IMR-90 (cell line): Measurements from ENCODE around the gene CTRB1. TPM values are rescaled to one million over a fixed set of nuclear protein-coding genes. Genes with fewer than 3 reads are reported as not detected.

ENCODE experiments used
- ATAC-seq: fragments of 200-7000 bp; cut with Tn5 transposase; 2 replicates; pipeline ENCODE4 v1.9.1; 2020; ENCODE audit warnings: low read depth, mild to moderate bottlenecking, moderate library complexity
- BruUV-seq: library from RNA; stranded (reverse); fragments of 400-500 nt; replicated peaks from 2 replicates; lab custom pipeline; 2021; lab: Mats Ljungman, UMichigan
- CTCF ChIA-PET: fragments of 300-600 bp; formaldehyde crosslinking; extraction: SDS; loops from one replicate; lab custom pipeline; 2021; ENCODE audit warnings: antibody characterized with exemption; lab: Yijun Ruan, JAX
- POLR2A ChIA-PET: fragments of 300-600 bp; sonication (Branson Sonifier 250); formaldehyde crosslinking; loops from one replicate; lab custom pipeline; 2022; ENCODE audit warnings: antibody characterized with exemption; ENCODE audit not compliant: unreplicated experiment; lab: Charles Lee
- DNase-seq: peaks from one replicate; pipeline ENCODE4 v3.0.0; 2013
- H2AFZ ChIP-seq: replicated peaks from 2 replicates; pipeline ENCODE3; 2013; ENCODE audit warnings: low read length, mild to moderate bottlenecking; ENCODE audit not compliant: poor library complexity
- H2AK5ac ChIP-seq: 2 replicates; pipeline ENCODE4 v1.6.1; 2013; ENCODE audit warnings: low read depth, low read length, inconsistent platforms
- H2AK9ac ChIP-seq: replicated peaks from 2 replicates; pipeline ENCODE3; 2013; ENCODE audit warnings: mild to moderate bottlenecking, low read depth, low read length, moderate library complexity; ENCODE audit not compliant: poor library complexity
- H2BK120ac ChIP-seq: 2 replicates; pipeline ENCODE4 v1.6.1; 2013; ENCODE audit warnings: low read depth, low read length, inconsistent platforms
- H2BK15ac ChIP-seq: 3 replicates; pipeline ENCODE4 v1.6.1; 2013; ENCODE audit warnings: low read depth, low read length, inconsistent platforms
- H2BK20ac ChIP-seq: 2 replicates; pipeline ENCODE4 v1.6.1; 2013; ENCODE audit warnings: low read depth, mild to moderate bottlenecking, inconsistent platforms, low read length, moderate library complexity
- H2BK5ac ChIP-seq: 2 replicates; pipeline ENCODE4 v1.6.1; 2013; ENCODE audit warnings: mild to moderate bottlenecking, low read depth, low read length, inconsistent platforms; ENCODE audit not compliant: poor library complexity, severe bottlenecking
- H3K14ac ChIP-seq: replicated peaks from 2 replicates; pipeline ENCODE4 v1.6.1; 2013; ENCODE audit warnings: low read depth, low read length, inconsistent platforms
- H3K18ac ChIP-seq: 2 replicates; pipeline ENCODE4 v1.6.1; 2013; ENCODE audit warnings: low read depth, low read length, control low read depth
- H3K23ac ChIP-seq: 2 replicates; pipeline ENCODE4 v1.6.1; 2013; ENCODE audit warnings: low read depth, low read length, inconsistent platforms
- H3K27ac ChIP-seq: 2 replicates; pipeline ENCODE4 v1.5.1; 2013; ENCODE audit warnings: mild to moderate bottlenecking, control low read depth, low read length; ENCODE audit not compliant: insufficient read depth
- H3K27me3 ChIP-seq: 2 replicates; pipeline ENCODE4 v1.6.1; 2013; ENCODE audit warnings: low read length; ENCODE audit not compliant: control insufficient read depth, insufficient read depth
- H3K36me3 ChIP-seq: 2 replicates; pipeline ENCODE4 v1.6.1; 2013; ENCODE audit warnings: low read length, mixed read lengths; ENCODE audit not compliant: control insufficient read depth, insufficient read depth
- H3K4ac ChIP-seq: 2 replicates; pipeline ENCODE4 v1.6.1; 2013; ENCODE audit warnings: low read depth, low read length, inconsistent platforms
- H3K4me1 ChIP-seq: 2 replicates; pipeline ENCODE4 v1.6.1; 2013; ENCODE audit warnings: low read length, mixed read lengths; ENCODE audit not compliant: control insufficient read depth, insufficient read depth
- H3K4me2 ChIP-seq: 2 replicates; pipeline ENCODE4 v1.6.1; 2013; ENCODE audit warnings: low read depth, mild to moderate bottlenecking, control low read depth, low read length, moderate library complexity
- H3K4me3 ChIP-seq: 2 replicates; pipeline ENCODE4 v1.5.1; 2013; ENCODE audit warnings: low read depth, mild to moderate bottlenecking, control low read depth, low read length, moderate library complexity; ENCODE audit not compliant: insufficient read depth
- H3K56ac ChIP-seq: 2 replicates; pipeline ENCODE4 v1.6.1; 2013; ENCODE audit warnings: low read length, inconsistent platforms; ENCODE audit not compliant: insufficient read depth; ENCODE audit errors: extremely low read depth
- H3K79me1 ChIP-seq, 2 experiments: 2 replicates each; pipeline ENCODE4 v1.6.1; 2013; ENCODE audit warnings: low read length in 2 of 2, inconsistent platforms in 1 of 2, low read depth in 1 of 2
- H3K9ac ChIP-seq: 2 replicates; pipeline ENCODE4 v1.6.1; 2013; ENCODE audit warnings: low read depth, low read length, control low read depth
- H3K9me1 ChIP-seq: 2 replicates; pipeline ENCODE4 v1.6.1; 2013; ENCODE audit warnings: low read length, inconsistent platforms; ENCODE audit not compliant: insufficient read depth
- H3K9me3 ChIP-seq: 2 replicates; pipeline ENCODE4 v1.6.1; 2013; ENCODE audit warnings: low read length; ENCODE audit not compliant: control insufficient read depth, insufficient read depth
- H4K20me1 ChIP-seq: 2 replicates; pipeline ENCODE4 v1.6.1; 2013; ENCODE audit warnings: low read length, inconsistent platforms; ENCODE audit not compliant: insufficient read depth
- H4K5ac ChIP-seq: 2 replicates; pipeline ENCODE4 v1.6.1; 2013; ENCODE audit warnings: mild to moderate bottlenecking, low read depth, low read length, control low read depth
- H4K8ac ChIP-seq, 2 experiments: 2 replicates each; pipeline ENCODE4 v1.6.1; 2013; ENCODE audit warnings: low read depth in 2 of 2, low read length in 2 of 2, control low read depth in 1 of 2, inconsistent platforms in 1 of 2
- H4K91ac ChIP-seq: 2 replicates; pipeline ENCODE4 v1.6.1; 2013; ENCODE audit warnings: low read depth, low read length, inconsistent platforms; ENCODE audit not compliant: insufficient read depth
- MXI1 ChIP-seq: IDR thresholded peaks from 2 replicates; pipeline ENCODE4 v1.6.1; 2012; ENCODE audit warnings: low read depth, mild to moderate bottlenecking, low read length, moderate library complexity, borderline replicate concordance
- RCOR1 ChIP-seq: IDR thresholded peaks from 2 replicates; pipeline ENCODE4 v1.6.1; 2012; ENCODE audit warnings: mild to moderate bottlenecking, low read length, improper control_type of control experiment; ENCODE audit not compliant: insufficient replicate concordance
- WGBS, 2 experiments: methylation state at CpG; one replicate each; pipeline versions ENCODE4 v1.1.5 to v1.1.7; 2013; ENCODE audit warnings: missing lambda C conversion rate in 2 of 2; ENCODE audit not compliant: insufficient read length in 1 of 2; ENCODE audit errors: extremely low coverage in 2 of 2; 5-methylcytosine and 5-hydroxymethylcytosine counted together
- dilution Hi-C: fragments of 300-500 bp; cut with HindIII; formaldehyde crosslinking; loops from one replicate; pipeline ENCODE4 v1.14.3; 2018; ENCODE audit warnings: low sequenced_read_pairs; ENCODE audit not compliant: unreplicated experiment
- in situ Hi-C: fragments of 300-500 bp; cut with MboI; formaldehyde crosslinking; loops from 3 replicates; pipeline ENCODE4 v1.14.3; 2019; ENCODE audit warnings: low sequenced_read_pairs, inconsistent platforms, mixed read lengths
- intact Hi-C: fragments of 100-400 bp; cut with micrococcal nuclease; formaldehyde crosslinking; loops from 2 replicates; pipeline ENCODE4 v1.10.0; 2022
- polyA plus RNA-seq, 3 experiments: library from polyadenylated mRNA; depleted of rRNA; stranded (reverse); fragments of >200 nt; gene quantifications; 2 replicates each; pipeline ENCODE4 v1.2.3, GENCODE V29; 2012; ENCODE audit warnings: low replicate concordance in 1 of 3
- total RNA-seq: library from RNA; depleted of rRNA; stranded (reverse); fragments of >200 nt; gene quantifications from 2 replicates; pipeline ENCODE4 v1.2.3, GENCODE V29; 2012
- TF ChIP-seq, protein P1 (sequence below): conservative IDR thresholded peaks from 2 replicates; pipeline ENCODE4 v1.5.1; 2012; ENCODE audit warnings: mild to moderate bottlenecking, low read depth, low read length, improper control_type of control experiment

Gene CTRB1
- total and polyA plus RNA-seq, 2 of the 4 experiments (the other 2 are of a cell fraction), result not detected

DNA sequence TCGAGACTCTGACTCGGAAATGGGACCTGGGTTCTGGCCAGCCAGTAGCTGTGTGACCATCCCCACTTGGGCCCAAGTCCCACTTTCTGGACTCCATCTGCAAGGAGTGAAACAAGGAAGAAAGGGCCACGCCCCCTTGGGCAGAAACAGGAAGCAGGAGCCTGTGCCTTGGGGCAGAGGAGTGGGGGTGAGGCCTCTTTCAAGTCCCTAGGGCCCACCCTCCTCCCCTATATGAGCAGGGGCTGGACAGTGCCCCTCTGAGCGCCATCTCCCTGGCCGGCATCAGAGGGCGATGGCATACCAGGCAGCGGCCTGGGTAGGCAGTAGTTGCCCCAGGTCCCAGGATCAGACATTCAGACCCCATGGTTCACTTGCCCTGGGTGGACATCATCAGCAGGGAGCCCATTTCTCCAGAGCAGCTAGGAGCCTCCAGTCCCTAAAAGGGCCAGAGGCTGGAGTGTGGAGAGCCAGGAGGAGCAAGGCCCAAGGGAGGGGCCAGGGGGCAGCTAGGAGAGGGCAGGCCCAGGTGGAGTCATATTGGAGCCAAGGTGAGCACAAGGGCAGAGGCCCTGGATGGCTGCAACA, 25.5 kb downstream of the CTRB1 start:
- Histone ChIP-seq H3K27ac (peak overlapping the region; percentile 93), H3K4ac (peak overlapping the region; percentile 100), H4K91ac (peak overlapping the region; percentile 100), H3K4me1 (peaks cover 58% of the 10 kb centered on the region), H2BK15ac (peak overlapping the region; percentile 97), H3K14ac (peak overlapping the region; percentile 100), H3K9ac (peak overlapping the region; percentile 72), H4K8ac (peak overlapping the region; percentile 97 to 100), H2BK5ac (peak overlapping the region; percentile 98), H4K5ac (peak overlapping the region; percentile 79), H3K23ac (peak overlapping the region; percentile 99), H3K4me2 (peak overlapping the region; percentile 55), H2AK5ac (peak overlapping the region; percentile 97), H3K18ac (peak overlapping the region; percentile 92), H2AFZ (peak overlapping the region; percentile 61), H2AK9ac (peak overlapping the region; percentile 99), H4K20me1 (peaks cover 79% of the 10 kb centered on the region), H3K79me1 (peaks cover 8 to 50% of the 10 kb centered on the region in 2 experiments; a peak in 3 of 4 replicates), H3K27me3 (no peaks in the 10 kb centered on the region), H2BK20ac (peak overlapping the region; percentile 99), H3K9me3 (no peaks in the 10 kb centered on the region), H2BK120ac (peak overlapping the region; percentile 99), H3K9me1 (peaks cover 42% of the 10 kb centered on the region), H3K56ac (peak overlapping the region; percentile 97), H3K4me3 (no peak overlapping the region), H3K36me3 (peaks cover 33% of the 10 kb centered on the region)
- CTCF ChIA-PET, result no interaction called here
- ATAC-seq (peak; percentile 7; the same call in 1 of the 2 replicates), DNase-seq (peak; percentile 72)
- intact Hi-C loops, result no loop called here
- dilution Hi-C loops, result no loop called here
- POLR2A ChIA-PET, result no interaction called here
- TF ChIP-seq, protein P1, sequence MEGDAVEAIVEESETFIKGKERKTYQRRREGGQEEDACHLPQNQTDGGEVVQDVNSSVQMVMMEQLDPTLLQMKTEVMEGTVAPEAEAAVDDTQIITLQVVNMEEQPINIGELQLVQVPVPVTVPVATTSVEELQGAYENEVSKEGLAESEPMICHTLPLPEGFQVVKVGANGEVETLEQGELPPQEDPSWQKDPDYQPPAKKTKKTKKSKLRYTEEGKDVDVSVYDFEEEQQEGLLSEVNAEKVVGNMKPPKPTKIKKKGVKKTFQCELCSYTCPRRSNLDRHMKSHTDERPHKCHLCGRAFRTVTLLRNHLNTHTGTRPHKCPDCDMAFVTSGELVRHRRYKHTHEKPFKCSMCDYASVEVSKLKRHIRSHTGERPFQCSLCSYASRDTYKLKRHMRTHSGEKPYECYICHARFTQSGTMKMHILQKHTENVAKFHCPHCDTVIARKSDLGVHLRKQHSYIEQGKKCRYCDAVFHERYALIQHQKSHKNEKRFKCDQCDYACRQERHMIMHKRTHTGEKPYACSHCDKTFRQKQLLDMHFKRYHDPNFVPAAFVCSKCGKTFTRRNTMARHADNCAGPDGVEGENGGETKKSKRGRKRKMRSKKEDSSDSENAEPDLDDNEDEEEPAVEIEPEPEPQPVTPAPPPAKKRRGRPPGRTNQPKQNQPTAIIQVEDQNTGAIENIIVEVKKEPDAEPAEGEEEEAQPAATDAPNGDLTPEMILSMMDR, result 0 out of 2 replicates have a peak, but pooled peaks have one; percentile 8
- TF ChIP-seq MXI1 (no peak), RCOR1 (no peak)
- no CpG with 5 or more reads among the region's 7 CpGs for WGBS, 2 experiments
- in situ Hi-C loops, result no loop called here
- no TSS peak for BruUV-seq
